SKM-1 (cell line): Measurements from ENCODE around the gene IFT122.
"Not testable (repeated sequence)": the region's sequence is repeated elsewhere in the genome, so short reads cannot be mapped to it uniquely, and the experiment has no call there.

Source experiments
- DNase-seq: peaks from one replicate; lab custom pipeline; 2025; ENCODE audit not compliant: unreplicated experiment; lab: John Stamatoyannopoulos, UW

Gene IFT122

GRCh38 chr3:129515108-129515820 lies 75.2 kb downstream of the IFT122 start:
- not testable (repeated sequence) for DNase-seq

- DNase-seq, result not testable (repeated sequence)
Measured at GRCh38 chr3:129515821-129516432, 75.9 kb downstream of the IFT122 start.

- no peak for DNase-seq
Measured at GRCh38 chr3:129517516-129517915, 77.5 kb downstream of the IFT122 start.

- no peak for DNase-seq
Measured at GRCh38 chr3:129518038-129518561, 78.1 kb downstream of the IFT122 start.

DNA sequence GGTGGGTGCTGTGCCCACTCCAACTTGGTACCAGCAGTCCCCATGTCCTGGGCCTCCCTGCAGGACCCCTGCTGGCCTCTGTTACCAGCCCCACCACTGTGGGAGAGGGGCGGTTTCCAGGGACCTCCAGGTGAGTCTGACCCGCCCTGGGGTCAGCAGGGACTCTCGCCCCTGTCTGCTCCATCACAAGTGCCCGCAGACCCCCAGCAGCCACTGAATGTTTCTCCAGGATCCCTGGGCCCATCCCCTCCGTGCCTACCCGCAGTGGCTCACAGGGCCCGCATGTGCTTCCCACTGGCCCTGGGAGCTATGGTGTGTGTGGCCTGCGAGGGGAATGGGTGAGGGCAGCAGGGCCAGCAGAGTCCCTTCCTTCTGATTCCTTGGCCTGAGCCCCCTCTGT lies 78.6 kb downstream of the IFT122 start:
- no peak for DNase-seq

DNA sequence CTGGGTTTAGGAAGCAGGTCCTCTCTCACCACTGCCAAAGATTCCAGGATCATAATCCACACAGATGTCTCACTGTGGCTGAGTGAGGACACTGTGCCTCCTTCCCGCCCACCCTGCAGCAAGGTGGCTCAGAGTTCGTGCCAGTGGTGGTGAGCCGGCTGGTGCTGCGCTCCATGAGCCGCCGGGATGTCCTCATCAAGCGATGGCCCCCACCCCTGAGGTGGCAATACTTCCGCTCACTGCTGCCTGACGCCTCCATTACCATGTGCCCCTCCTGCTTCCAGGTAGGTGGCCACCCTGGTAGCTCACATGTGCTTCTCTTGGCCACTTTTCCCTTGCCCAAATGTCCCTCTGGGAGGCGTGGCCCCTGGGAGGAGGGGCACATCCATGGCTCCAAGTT lies 79.4 kb downstream of the IFT122 start:
- no peak for DNase-seq

DNA sequence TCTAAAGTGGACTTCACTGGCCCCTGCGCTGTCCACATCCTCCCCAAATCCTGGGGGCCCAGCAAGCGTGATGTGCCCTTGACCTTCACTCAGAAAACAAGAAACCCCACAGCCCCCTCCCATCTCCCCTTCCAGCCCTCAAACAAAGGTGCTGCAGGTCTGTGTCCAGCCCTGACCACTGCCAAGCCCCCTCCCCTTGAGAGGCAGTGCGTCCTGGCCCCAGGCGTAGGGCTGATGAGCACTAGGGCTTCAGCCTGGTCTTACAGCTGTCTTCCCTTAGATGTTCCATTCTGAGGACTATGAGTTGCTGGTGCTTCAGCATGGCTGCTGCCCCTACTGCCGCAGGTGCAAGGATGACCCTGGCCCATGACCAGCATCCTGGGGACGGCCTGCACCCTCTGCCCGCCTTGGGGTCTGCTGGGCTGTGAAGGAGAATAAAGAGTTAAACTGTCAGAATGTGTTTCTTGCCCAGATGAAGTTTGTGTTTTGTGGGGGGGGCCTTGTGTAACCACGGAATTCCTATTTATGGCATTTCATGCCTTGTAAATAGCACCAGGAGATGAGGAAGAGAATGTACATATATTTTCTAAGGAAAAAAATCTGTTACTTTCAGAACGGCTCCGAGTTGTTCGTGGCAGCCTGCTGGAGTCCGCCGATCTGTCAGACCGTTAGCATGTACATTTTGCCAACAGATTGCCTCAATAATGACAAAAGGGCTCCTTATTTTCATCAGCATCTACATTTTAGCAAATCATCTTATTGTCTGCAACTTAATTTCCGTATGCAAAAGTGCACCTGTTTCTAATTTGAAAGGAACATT lies 80.1 kb downstream of the IFT122 start:
- no peak for DNase-seq

DNA sequence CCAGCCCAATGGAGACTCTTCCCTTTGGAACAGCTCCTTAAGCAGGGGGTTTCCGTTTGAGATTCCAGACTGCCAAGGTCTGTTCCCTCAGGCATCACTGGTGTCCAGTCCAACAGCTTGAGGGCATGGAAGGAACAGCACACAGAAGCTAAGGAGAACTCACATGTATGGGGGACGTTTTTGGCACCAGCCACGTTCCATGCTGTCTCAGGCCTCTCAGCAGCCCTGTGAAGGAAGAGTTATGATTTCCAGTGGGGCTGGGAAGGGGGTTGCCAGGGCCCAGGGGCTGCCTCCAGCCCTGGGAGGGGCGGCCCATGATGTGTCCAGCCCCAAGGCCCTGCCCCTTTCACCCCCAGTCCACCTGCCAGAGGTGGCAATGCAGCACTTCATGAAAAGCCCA lies 80.9 kb downstream of the IFT122 start:
- DNase-seq, result no peak

GRCh38 chr3:129521611-129522010 lies 81.6 kb downstream of the IFT122 start:
- DNase-seq, result no peak

DNA sequence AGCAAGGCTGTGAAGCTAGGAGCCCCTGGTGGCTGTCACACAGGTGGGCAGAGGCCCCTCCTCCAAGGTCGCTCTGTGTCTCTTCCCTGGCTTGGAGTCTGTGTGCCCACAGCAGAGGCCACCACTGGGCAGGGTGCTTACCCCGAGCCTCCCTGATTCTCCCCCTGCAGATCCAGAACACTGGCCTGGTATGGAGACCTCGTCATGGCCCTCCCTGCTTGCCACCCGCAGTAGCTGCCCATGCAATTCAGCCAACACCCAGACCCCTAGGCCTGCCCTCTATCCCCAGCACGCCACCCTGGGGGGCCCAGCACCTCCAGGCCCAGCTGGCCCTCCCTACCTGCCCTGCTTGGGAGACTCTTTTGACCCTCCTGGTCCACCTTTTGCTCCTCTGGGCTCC lies 82.9 kb downstream of the IFT122 start:
- DNase-seq, result no peak

- no peak for DNase-seq
Measured at GRCh38 chr3:129524081-129524480, 84.1 kb downstream of the IFT122 start.

DNA sequence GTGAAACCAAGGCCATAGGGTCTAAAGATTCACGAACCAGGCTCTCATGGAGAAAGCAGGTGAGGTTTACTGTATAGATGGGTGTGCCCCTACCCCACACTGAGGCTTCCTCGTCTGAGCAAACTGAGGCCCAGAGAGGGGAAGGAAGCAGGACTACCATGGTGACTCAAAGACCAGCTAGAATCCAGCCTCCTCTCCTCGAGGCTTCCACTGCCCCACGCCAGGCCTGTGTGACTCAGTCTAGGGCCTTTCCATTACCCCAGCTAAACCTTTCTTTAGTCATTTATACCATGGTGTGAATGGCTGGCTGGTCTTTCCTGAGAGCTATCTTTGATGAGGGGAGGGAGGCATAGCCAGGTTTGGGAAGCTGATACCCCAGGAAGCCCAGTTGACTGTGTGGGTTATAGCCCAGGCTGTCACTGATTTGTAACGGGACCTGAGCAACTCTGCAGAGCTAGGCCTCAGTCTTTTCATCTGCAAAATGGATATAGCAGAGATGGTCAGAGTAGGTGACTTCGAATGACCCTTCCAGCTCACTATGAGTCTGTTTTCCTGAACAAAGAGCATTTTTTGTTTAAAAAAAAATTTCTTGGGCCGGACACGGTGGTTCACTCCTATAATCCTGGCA lies 85.4 kb downstream of the IFT122 start:
- DNase-seq, result no peak

GRCh38 chr3:129526121-129526900 lies 86.3 kb downstream of the IFT122 start:
- DNase-seq, result peak; percentile 91

DNA sequence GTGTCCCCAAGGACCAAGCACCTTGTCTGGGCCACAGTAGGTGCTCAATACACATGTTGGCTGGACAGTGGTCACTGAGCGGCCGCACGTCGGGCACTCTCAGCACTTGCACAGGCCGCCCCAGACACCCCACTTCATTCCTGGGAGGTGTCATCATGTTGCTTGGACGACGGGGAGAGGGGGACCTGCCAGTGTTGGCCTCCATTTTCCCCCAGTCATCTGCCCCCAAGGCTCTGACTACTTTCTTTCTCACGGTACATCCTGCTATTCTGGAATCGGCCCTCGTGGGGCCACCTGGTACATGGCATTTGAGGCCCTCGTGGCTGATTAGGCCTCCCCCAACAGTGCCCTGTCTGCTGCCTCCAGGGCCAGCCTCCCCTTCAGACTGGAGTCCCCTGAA lies 87.2 kb downstream of the IFT122 start:
- DNase-seq, result no peak

GRCh38 chr3:129528589-129529100 lies 88.6 kb downstream of the IFT122 start, which contains the start of gene RHO:
Gene RHO, plus strand, starts transcription at chr3:129528639. Its CDS starts 95 bp downstream, at chr3:129528734.
- no peak for DNase-seq

- no peak for DNase-seq
Measured at GRCh38 chr3:129529436-129530210, 89.6 kb downstream of the IFT122 start.

DNA sequence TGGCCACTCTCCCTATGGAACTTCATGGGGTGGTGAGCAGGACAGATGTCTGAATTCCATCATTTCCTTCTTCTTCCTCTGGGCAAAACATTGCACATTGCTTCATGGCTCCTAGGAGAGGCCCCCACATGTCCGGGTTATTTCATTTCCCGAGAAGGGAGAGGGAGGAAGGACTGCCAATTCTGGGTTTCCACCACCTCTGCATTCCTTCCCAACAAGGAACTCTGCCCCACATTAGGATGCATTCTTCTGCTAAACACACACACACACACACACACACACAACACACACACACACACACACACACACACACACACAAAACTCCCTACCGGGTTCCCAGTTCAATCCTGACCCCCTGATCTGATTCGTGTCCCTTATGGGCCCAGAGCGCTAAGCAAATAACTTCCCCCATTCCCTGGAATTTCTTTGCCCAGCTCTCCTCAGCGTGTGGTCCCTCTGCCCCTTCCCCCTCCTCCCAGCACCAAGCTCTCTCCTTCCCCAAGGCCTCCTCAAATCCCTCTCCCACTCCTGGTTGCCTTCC lies 90.3 kb downstream of the IFT122 start:
- no peak for DNase-seq

- no peak for DNase-seq
Measured at GRCh38 chr3:129530821-129531220, 90.8 kb downstream of the IFT122 start.

- DNase-seq, result no peak
Measured at GRCh38 chr3:129531699-129532098, 91.7 kb downstream of the IFT122 start.
